Measurements from ENCODE around the gene CHI3L1.

CHI3L1 gene

DNA sequence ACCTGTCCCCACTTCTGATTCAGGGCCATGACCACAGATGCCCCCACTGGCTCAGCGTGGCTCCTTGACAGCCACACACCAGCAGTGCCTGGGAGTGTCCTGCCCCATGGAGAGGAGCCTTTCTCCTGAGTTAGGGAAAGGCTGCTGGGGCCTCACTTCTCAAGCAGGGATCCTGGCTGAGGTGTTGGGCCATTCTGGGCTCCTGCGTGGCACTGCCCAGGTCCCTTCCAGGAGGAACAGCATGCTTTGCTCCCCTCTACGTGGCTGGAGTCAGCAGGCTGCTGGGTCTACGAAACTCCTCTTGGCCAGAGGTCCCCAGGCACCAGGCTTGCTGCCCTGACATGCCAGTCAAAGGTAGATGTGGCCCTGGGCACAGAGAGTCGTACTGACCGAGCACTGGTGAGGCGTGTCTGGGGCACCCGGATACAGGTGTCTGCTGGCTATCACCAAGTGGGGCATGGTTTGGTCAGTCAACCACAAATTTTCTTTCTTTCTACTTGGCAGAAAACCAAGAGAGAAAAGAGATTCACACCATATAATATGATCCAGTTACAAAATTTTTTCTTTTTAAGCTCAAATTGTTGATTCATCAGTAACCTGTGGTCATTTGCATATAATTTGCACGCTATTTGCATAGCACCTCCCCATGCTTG is 54.8 kb downstream of the CHI3L1 start:
- DNase-seq (ENCODE audit: low spot score), result no peak

DNA sequence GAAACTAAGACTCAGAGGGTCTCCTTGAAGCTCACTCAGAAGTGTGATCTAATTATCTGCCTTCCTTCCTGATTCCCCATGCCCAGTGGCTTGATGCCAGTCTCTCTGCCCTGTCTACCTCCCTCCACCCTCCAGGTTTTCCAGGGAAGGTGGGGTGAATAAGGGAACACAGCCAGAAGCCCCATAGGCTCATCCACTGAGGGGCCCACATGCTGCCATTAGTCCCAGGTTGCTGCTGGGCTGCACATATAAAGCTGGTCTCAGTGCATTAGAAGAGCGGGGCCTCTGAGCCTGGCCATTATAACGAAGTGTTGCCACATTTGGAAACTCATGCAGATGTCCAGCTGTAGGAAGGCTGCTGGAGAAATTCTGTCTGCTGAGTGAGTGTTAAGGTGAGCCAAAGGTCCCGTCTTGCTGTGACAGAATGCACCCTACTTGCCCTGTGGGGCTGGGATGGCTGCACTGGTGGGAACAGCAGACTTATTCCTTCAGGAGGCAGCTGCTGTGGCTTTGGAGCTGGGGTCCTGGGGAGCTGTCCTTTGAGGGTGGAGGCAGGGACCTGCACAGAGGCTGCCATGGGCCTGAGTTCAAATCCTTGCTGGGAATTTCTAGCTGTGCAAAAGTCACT is 56.0 kb downstream of the CHI3L1 start:
- DNase-seq (ENCODE audit: low spot score), result no peak

GRCh38 chr1:203129501-203130231 is 56.8 kb downstream of the CHI3L1 start:
- DNase-seq (ENCODE audit: low spot score), result no peak

All from LoVo (cell line).